ES-I3 (cell line): ENCODE data around the gene ZC3H15.
"Not testable (repeated sequence)": the region's sequence is repeated elsewhere in the genome, so short reads cannot be mapped to it uniquely, and the experiment has no call there.

ENCODE experiments used
- H3K36me3 ChIP-seq: 2 replicates; pipeline ENCODE4 v1.6.1; 2013; ENCODE audit warnings: mild to moderate bottlenecking, low read length, control low read depth, moderate library complexity; ENCODE audit not compliant: insufficient read depth
- H3K4me1 ChIP-seq: 2 replicates; pipeline ENCODE4 v1.6.1; 2013; ENCODE audit warnings: mild to moderate bottlenecking, control low read depth, low read length; ENCODE audit not compliant: insufficient read depth
- H3K9ac ChIP-seq: 2 replicates; pipeline ENCODE4 v1.6.1; 2013; ENCODE audit warnings: low read depth, mild to moderate bottlenecking, low read length, moderate library complexity
- H3K9me3 ChIP-seq: 2 replicates; pipeline ENCODE4 v1.6.1; 2013; ENCODE audit warnings: mild to moderate bottlenecking, low read length, moderate library complexity; ENCODE audit not compliant: control insufficient read depth, insufficient read depth

Gene ZC3H15

GRCh38 chr2:186474239-186474638 is 11.8 kb upstream of the ZC3H15 start:
- H3K4me1 ChIP-seq, H3K36me3 ChIP-seq, H3K9ac ChIP-seq: not testable (repeated sequence)

GRCh38 chr2:186477790-186478189 is 8.3 kb upstream of the ZC3H15 start:
- Histone ChIP-seq H3K9me3 (no peaks in the 10 kb centered on the region), H3K4me1 (no peaks in the 10 kb centered on the region), H3K36me3 (no peaks in the 10 kb centered on the region), H3K9ac (no peak overlapping the region)

More at GRCh38 chr2:186474239-186474638, 11.8 kb upstream of the ZC3H15 start:
- not testable (repeated sequence) for H3K9me3 ChIP-seq

- Histone ChIP-seq H3K9ac (no peak overlapping the region), H3K36me3 (no peaks in the 10 kb centered on the region), H3K4me1 (no peaks in the 10 kb centered on the region; the same call in 1 of the 2 replicates), H3K9me3 (no peaks in the 10 kb centered on the region)
These were observed 5.1 kb upstream of the ZC3H15 start for GRCh38 chr2:186480991-186481390.

- Histone ChIP-seq H3K36me3 (no peaks in the 10 kb centered on the region), H3K9me3 (no peaks in the 10 kb centered on the region), H3K9ac (no peak overlapping the region), H3K4me1 (peaks cover 9% of the 10 kb centered on the region; the same call in 1 of the 2 replicates)
These were observed 1.9 kb upstream of the ZC3H15 start for GRCh38 chr2:186484062-186484735.

- Histone ChIP-seq H3K36me3 (no peaks in the 10 kb centered on the region), H3K4me1 (peaks cover 14% of the 10 kb centered on the region; the same call in 1 of the 2 replicates), H3K9me3 (no peaks in the 10 kb centered on the region), H3K9ac (peak overlapping the region; percentile 79)
These were observed 537 bp upstream of the ZC3H15 start for GRCh38 chr2:186485576-186485870.

- H3K4me1 ChIP-seq = peaks cover 15% of the 10 kb centered on the region; the same call in 1 of the 2 replicates
- no peaks in the 10 kb centered on the region for H3K9me3 ChIP-seq
- peak overlapping the region; percentile 79 for H3K9ac ChIP-seq
These were observed 889 bp downstream of the ZC3H15 start for GRCh38 chr2:186486651-186487647.

GRCh38 chr2:186493564-186494085 is 7.6 kb downstream of the ZC3H15 start:
- Histone ChIP-seq H3K36me3 (no peaks in the 10 kb centered on the region; the same call in 1 of the 2 replicates), H3K9me3 (no peaks in the 10 kb centered on the region), H3K9ac (no peak overlapping the region), H3K4me1 (peaks cover 9% of the 10 kb centered on the region; the same call in 1 of the 2 replicates)

More at GRCh38 chr2:186486651-186487647, 889 bp downstream of the ZC3H15 start:
- H3K36me3 ChIP-seq = no peaks in the 10 kb centered on the region

GRCh38 chr2:186496401-186496800 is 10.3 kb downstream of the ZC3H15 start:
- peaks cover 4% of the 10 kb centered on the region for H3K36me3 ChIP-seq
- no peaks in the 10 kb centered on the region for H3K4me1 ChIP-seq
- no peaks in the 10 kb centered on the region for H3K9me3 ChIP-seq
- no peak overlapping the region for H3K9ac ChIP-seq

GRCh38 chr2:186497928-186498327 is 11.9 kb downstream of the ZC3H15 start:
- Histone ChIP-seq H3K9ac (no peak overlapping the region), H3K36me3 (peaks cover 4% of the 10 kb centered on the region), H3K9me3 (no peaks in the 10 kb centered on the region), H3K4me1 (no peaks in the 10 kb centered on the region)

- H3K9ac ChIP-seq = no peak overlapping the region
- peaks cover 4% of the 10 kb centered on the region for H3K36me3 ChIP-seq
- no peaks in the 10 kb centered on the region for H3K4me1 ChIP-seq
- H3K9me3 ChIP-seq = no peaks in the 10 kb centered on the region
These were observed 12.8 kb downstream of the ZC3H15 start for GRCh38 chr2:186498834-186499233.

GRCh38 chr2:186503827-186504606 is 18.0 kb downstream of the ZC3H15 start:
- H3K9me3 ChIP-seq = no peaks in the 10 kb centered on the region
- H3K36me3 ChIP-seq = peaks cover 21% of the 10 kb centered on the region
- no peak overlapping the region for H3K9ac ChIP-seq
- H3K4me1 ChIP-seq = no peaks in the 10 kb centered on the region

GRCh38 chr2:186508263-186508662 is 22.2 kb downstream of the ZC3H15 start:
- peaks cover 20% of the 10 kb centered on the region for H3K36me3 ChIP-seq
- no peak overlapping the region for H3K9ac ChIP-seq
- H3K9me3 ChIP-seq = no peaks in the 10 kb centered on the region
- H3K4me1 ChIP-seq = no peaks in the 10 kb centered on the region

GRCh38 chr2:186515376-186515775 is 29.3 kb downstream of the ZC3H15 start:
- Histone ChIP-seq H3K36me3 (no peaks in the 10 kb centered on the region; the same call in 1 of the 2 replicates), H3K9me3 (no peaks in the 10 kb centered on the region), H3K4me1 (no peaks in the 10 kb centered on the region), H3K9ac (no peak overlapping the region)

GRCh38 chr2:186516396-186516795 is 30.3 kb downstream of the ZC3H15 start:
- no peaks in the 10 kb centered on the region; the same call in 1 of the 2 replicates for H3K36me3 ChIP-seq
- no peak overlapping the region for H3K9ac ChIP-seq
- H3K9me3 ChIP-seq = no peaks in the 10 kb centered on the region
- 0 out of 2 replicates have a peak, but pooled peaks cover 2% of the 10 kb centered on the region for H3K4me1 ChIP-seq
